Measurements from ENCODE around the gene NDRG2.
"Not testable (repeated sequence)": the region's sequence is repeated elsewhere in the genome, so short reads cannot be mapped to it uniquely, and the experiment has no call there.

DNA sequence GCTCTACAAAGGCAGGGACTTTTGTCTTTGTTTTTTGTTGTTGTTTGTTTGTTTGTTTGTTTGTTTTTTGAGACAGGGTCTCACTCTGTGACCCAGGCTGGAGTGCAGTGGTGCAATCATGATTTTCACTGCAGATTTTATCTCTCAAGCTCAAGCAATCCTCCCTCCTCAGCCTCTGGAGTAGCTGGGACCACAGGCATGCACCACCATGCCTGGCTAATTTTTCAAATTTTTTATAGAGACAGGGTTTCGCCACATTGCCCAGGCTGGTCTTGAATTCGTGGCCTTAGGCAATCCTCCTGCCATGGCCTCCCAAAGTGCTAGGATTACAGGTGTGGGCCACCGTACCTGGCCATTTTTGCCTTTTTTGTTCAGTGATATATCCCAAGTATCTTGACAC, 16.1 kb upstream of the NDRG2 start:
- TF ChIP-seq, protein P1, sequence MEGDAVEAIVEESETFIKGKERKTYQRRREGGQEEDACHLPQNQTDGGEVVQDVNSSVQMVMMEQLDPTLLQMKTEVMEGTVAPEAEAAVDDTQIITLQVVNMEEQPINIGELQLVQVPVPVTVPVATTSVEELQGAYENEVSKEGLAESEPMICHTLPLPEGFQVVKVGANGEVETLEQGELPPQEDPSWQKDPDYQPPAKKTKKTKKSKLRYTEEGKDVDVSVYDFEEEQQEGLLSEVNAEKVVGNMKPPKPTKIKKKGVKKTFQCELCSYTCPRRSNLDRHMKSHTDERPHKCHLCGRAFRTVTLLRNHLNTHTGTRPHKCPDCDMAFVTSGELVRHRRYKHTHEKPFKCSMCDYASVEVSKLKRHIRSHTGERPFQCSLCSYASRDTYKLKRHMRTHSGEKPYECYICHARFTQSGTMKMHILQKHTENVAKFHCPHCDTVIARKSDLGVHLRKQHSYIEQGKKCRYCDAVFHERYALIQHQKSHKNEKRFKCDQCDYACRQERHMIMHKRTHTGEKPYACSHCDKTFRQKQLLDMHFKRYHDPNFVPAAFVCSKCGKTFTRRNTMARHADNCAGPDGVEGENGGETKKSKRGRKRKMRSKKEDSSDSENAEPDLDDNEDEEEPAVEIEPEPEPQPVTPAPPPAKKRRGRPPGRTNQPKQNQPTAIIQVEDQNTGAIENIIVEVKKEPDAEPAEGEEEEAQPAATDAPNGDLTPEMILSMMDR (conservative IDR thresholded peaks at IDR 0.05 in 1 of 2, IDR thresholded peaks at IDR 0.05 in 1 of 2; ENCODE audit: extremely low read depth in 1 of 2, insufficient read depth in 1 of 2, low read depth in 1 of 2, low read length in 2 of 2), result not testable (repeated sequence)
- not testable (repeated sequence) for TF ChIP-seq EZH2 (IDR thresholded peaks at IDR 0.05; ENCODE audit: borderline replicate concordance, low read length)
